Measurements from ENCODE around the gene TRAPPC8.

DNA sequence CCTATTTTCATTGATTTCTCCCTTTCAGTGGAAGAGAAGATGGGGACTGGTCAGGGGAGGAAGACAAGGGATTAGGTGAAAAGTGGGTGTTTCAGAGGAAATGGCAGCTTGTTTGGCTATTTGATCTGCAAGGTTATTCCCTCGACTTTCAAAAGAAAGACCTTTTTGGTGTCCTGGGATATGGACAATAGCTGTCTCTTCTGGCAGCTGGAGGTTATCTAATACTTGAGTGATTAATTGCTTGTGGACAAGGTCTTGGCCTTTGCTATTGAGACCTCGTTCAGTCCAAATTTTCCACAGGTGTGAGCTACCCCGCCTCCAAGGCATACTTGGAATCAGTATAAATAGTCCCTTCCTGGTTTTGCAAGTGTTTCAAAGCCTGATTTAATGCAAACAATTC lies 33.3 kb upstream of the TRAPPC8 start:
- TF ChIP-seq, protein P1, sequence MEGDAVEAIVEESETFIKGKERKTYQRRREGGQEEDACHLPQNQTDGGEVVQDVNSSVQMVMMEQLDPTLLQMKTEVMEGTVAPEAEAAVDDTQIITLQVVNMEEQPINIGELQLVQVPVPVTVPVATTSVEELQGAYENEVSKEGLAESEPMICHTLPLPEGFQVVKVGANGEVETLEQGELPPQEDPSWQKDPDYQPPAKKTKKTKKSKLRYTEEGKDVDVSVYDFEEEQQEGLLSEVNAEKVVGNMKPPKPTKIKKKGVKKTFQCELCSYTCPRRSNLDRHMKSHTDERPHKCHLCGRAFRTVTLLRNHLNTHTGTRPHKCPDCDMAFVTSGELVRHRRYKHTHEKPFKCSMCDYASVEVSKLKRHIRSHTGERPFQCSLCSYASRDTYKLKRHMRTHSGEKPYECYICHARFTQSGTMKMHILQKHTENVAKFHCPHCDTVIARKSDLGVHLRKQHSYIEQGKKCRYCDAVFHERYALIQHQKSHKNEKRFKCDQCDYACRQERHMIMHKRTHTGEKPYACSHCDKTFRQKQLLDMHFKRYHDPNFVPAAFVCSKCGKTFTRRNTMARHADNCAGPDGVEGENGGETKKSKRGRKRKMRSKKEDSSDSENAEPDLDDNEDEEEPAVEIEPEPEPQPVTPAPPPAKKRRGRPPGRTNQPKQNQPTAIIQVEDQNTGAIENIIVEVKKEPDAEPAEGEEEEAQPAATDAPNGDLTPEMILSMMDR (conservative IDR thresholded peaks at IDR 0.05; ENCODE audit: low read depth, low read length): no peak
- no peak for TF ChIP-seq EZH2 (IDR thresholded peaks at IDR 0.05; ENCODE audit: borderline replicate concordance, low read depth, low read length, poor library complexity, severe bottlenecking)
